ENCODE data around the gene TYMP.
A peak's percentile ranks its signal among the peaks of the same experiment; 100 is the strongest.

Gene TYMP

DNA sequence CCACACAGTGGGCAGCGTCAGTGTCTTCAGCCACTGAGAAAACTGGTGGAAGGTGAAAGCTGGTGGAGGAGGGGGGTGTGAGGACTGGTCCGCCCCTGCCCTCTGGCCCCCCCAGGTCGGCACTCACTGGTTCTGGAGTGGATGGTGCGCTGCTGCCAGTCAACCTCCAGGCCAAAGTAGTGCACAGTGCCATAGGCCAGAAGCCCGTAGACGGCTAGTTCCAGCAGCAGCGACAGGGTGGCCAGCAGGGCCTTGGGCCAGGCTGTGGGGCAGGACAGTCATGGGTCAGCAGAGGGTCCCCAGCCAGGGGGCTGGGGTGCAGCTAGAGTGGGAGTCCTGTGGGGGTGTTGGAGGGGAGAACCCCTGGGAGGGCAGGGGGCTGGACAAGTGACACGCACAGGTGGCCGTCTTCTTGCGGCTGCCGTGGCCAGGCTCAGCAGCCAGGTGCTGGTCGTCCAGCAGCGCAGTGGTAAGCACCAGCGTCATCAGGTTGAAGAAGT lies 24.5 kb downstream of the TYMP start:
- DNase-seq (ENCODE audit: low spot score) = no peak

DNA sequence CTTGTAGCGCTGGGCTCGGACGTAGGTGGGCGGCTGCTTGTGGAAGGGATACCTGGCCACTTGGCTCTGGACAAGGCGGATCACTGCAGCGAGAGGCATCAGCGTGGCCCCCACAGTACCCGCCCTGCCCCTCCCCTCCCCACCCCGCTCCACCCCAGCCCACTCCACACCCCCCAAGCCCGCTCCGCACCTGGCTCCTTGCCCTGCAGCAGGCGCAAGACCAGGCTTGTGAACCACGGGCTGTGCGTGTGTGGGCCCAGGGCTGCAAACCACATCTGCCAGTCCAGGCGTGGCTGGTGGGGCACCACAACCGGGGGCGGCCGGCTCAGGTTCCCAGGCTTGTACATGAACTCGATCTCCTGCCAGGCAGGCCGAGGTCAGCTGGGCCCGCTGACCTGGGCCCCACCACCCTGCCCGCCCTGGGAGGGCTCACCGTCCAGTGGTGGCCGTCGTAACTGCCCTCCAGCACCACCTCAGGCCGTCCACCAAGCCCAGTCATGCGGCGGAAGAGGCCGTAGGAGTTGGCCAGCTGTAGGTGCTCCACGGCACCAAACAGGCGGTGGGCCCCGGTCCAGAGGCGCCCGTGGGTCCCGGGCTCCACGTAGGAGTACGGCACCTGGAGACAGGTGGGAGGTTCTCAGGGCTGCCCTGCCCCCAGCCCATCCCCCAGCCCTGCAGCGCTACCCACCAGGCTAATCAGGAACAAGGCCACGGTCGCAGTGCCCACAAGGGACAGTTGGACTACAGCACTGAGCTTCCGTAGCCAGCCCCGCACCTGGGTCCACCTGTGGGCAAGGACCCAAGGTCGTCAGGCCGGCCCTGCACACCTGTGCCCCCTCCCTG lies 25.2 kb downstream of the TYMP start:
- DNase-seq (ENCODE audit: low spot score) = no peak

- no peak for DNase-seq (ENCODE audit: low spot score)
Observed at GRCh38 chr22:50503475-50504145, 26.2 kb downstream of the TYMP start.

- no peak for DNase-seq (ENCODE audit: low spot score)
Observed at GRCh38 chr22:50502628-50503474, 27.0 kb downstream of the TYMP start.

- no peak for DNase-seq (ENCODE audit: low spot score)
Observed at GRCh38 chr22:50502096-50502495, 27.7 kb downstream of the TYMP start.

GRCh38 chr22:50500452-50500851 lies 29.4 kb downstream of the TYMP start:
- no peak for DNase-seq (ENCODE audit: low spot score)

DNA sequence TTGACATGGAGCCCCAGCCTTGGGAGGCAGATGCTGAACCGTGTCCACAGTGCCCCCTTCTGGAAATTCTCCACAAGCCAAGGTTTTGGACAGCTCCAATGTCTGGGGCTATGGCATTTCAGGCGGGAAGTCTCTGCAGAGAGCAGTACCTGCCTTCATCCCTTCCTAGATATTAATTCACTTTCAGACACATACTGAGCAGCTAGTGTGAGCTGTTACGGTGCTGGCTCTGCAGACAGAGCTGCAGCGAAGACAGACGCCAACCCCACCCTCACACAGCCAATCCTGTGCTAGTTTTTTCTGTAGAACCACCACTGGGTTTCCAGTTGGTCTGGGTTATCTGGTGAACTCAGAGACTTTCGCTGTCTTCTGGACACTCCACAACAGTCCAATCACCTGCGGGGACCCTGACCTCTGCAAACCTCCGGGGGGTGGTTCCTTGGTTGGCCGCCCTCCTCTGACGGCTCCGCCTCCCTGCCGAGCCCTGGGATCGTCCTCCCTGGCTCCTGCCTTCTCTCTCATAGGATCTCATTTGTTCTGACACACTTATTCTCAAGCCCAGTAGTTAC lies 31.4 kb downstream of the TYMP start:
- DNase-seq (ENCODE audit: low spot score) = peak; percentile 92

GRCh38 chr22:50497093-50497492 lies 32.7 kb downstream of the TYMP start:
- no peak for DNase-seq (ENCODE audit: low spot score)

DNA sequence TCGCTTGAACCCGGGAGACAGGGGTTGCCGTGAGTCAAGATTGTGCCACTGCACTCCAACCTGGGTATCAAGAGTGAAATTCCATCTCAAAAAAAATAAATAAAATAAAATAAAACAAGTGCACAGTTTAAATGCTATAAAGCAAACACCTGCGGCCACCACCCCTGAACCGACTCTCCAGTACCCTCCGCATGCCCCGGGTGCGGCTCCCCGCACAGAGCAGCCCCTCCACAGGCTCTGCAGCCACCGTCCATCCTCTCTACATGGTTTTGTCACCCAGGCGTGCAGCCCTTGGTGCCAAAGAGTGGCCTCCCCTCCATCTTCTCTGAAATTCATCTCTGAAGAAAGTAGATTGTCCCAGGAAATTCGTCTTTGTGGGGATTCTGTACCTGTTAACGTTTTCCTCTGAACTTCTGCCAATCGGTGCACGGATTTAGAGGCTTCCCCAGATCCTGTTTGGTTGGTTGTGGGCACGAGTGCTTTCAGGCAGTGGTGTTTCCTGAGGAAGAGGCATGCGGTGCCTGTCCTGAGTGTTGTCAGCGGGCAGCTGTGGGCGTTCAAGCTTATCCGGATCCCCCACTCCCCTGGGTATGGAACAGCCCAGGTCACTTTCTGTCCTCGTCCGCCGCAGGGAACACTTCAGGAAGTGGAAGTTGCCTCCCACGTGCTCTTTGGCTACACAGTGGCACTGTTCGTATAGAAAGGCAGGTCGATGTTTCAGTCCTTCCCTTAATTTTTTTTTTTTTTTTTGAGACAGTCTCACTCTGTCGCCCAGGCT lies 39.1 kb downstream of the TYMP start:
- no peak for DNase-seq (ENCODE audit: low spot score)

GRCh38 chr22:50489363-50490243 lies 40.2 kb downstream of the TYMP start:
- DNase-seq (ENCODE audit: low spot score) = no peak

- DNase-seq (ENCODE audit: low spot score) = no peak
Observed at GRCh38 chr22:50488886-50489285, 40.9 kb downstream of the TYMP start.

DNA sequence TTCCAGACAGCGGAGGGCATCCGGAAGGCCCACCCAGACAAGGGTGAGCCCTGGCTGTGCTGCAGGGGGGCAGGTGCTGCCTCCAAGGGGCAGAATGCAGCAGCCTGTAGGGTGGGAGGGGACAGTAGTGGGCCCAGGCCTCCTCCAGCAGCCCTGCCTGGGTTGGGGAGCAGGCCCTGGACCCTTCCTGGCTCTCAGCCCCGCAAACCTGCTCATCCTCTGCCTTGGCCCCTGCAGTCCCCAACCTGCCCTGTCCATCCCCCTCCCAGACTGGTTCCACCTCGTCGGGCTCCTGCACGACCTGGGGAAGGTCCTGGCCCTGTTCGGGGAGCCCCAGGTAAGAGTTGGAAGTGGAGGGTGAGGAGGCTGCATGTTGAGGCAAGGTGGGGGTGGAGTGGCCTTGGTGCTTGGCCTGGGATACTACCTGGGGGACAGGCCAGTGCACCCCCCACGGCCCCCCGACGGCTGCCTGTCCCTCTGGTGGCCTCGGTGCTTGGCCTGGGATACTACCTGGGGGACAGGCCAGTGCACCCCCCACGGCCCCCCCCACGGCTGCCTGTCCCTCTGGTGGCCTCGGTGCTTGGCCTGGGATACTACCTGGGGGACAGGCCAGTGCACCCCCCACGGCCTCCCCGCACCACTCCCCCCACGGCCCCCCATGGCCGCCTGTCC lies 41.7 kb downstream of the TYMP start:
- DNase-seq (ENCODE audit: low spot score) = no peak

DNA sequence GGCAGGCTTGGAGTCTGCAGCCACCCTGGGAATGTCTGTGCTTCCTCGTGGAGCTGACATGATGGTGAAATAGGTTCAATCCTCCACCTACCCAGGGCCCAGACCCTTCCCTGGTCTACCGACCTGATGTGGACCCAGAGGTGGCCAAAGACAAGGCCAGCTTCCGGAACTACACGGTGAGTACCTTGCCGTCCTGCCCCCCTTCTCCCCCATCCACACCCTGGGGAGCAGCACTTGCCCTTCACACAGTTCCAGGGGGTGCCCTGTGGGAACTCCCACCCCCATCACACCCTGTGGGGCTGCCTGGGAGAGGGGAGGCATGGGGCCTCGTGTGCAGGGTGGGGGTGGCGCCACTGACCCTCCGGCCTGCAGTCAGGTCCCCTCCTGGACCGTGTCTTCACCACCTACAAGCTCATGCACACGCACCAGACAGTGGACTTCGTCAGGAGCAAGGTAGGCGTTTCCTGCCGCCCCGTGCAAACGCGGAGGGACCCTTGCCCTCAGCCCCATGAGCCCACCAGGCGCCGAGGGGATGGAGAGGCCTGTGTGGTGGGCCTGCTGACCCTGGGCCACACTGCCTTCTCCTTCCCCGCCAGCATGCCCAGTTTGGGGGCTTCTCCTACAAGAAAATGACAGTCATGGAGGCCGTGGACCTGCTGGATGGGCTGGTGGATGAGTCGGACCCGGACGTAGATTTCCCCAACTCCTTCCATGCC lies 42.4 kb downstream of the TYMP start:
- DNase-seq (ENCODE audit: low spot score) = no peak

GRCh38 chr22:50486561-50487289 lies 43.1 kb downstream of the TYMP start, which contains the start of gene MIOX:
MIOX (plus strand) TSS chr22:50486859; CDS start chr22:50486898, 39 bp downstream.
- no peak for DNase-seq (ENCODE audit: low spot score)

GRCh38 chr22:50485221-50486131 lies 44.3 kb downstream of the TYMP start:
- no peak for DNase-seq (ENCODE audit: low spot score)

DNA sequence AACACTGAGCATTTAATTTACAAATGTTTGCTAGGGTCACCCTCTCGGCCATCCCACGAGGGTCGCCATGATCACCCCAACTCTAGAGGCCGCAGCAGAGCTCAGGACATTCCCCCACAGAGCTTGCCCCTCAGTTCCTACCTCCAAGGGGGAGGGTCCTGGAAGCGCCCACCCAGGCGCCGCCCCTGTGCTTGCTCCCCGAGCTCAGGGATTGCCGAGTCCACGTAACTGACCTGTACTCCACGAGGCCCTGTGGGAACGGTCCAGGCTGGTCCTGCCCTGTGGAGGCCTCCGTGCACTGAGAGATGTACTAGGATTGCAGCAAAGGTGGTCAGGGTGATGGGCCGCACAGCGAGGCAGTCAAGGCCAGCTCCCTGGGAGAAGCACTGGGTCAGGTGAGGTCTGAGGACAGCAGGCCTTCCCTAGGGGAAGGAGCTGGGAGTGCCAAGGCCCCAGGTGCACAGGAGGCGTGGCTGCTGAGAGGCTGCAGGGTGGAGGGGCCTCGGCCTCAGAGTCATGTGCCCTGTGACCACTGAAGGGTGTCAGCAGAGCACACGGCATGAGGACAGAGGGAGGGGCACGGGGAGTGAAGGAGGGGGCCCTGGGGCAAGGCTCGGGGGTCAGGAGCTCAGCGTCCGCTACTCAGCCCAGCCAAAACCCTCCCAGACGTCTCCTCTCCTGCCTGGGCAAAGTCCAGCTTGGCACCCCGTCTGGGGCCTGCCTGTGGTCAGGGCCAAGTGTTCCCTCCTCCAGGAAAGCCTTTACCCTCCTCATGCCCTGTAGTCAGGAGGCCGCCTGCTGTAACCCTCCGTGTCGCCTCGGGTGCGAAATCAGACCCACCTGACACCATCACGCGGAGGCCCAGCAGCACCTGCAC lies 45.6 kb downstream of the TYMP start:
- DNase-seq (ENCODE audit: low spot score) = no peak
